IMR-90 (cell line): ENCODE data around the gene PLAAT2.

Experiments used
- BHLHE40 ChIP-seq: fragments of 150-350 bp; IDR thresholded peaks from 2 replicates; pipeline ENCODE4 v1.6.1; 2016; ENCODE audit warnings: mild to moderate bottlenecking, low read depth, low read length
- CEBPB ChIP-seq: IDR thresholded peaks from 2 replicates; pipeline ENCODE4 v1.6.1; 2012; ENCODE audit warnings: low read depth, low read length, improper control_type of control experiment
- CHD1 ChIP-seq: IDR thresholded peaks from 2 replicates; pipeline ENCODE4 v1.6.1; 2012; ENCODE audit warnings: low read depth, low read length, improper control_type of control experiment
- MAZ ChIP-seq: IDR thresholded peaks from 2 replicates; pipeline ENCODE4 v1.6.1; 2012; ENCODE audit warnings: low read depth, mild to moderate bottlenecking, low read length, improper control_type of control experiment, moderate library complexity, borderline replicate concordance
- POLR2A ChIP-seq: IDR thresholded peaks from 2 replicates; pipeline ENCODE4 v1.6.1; 2012; ENCODE audit warnings: mild to moderate bottlenecking, low read depth, low read length
- RAD21 ChIP-seq: IDR thresholded peaks from 2 replicates; pipeline ENCODE4 v1.6.1; 2012; ENCODE audit warnings: low read length, improper control_type of control experiment
- RFX5 ChIP-seq: IDR thresholded peaks from 2 replicates; pipeline ENCODE4 v1.8.0; 2012; ENCODE audit warnings: low read depth, mild to moderate bottlenecking, low read length, moderate library complexity
- SMC3 ChIP-seq: fragments of 150-350 bp; IDR thresholded peaks from 2 replicates; pipeline ENCODE4 v1.6.1; 2016; ENCODE audit warnings: low read depth, mild to moderate bottlenecking, antibody characterized with exemption, low read length, moderate library complexity
- TF ChIP-seq, protein P1 (sequence below): conservative IDR thresholded peaks from 2 replicates; pipeline ENCODE4 v1.5.1; 2012; ENCODE audit warnings: mild to moderate bottlenecking, low read depth, low read length, improper control_type of control experiment
- TF ChIP-seq, protein P2 (sequence below): fragments of 150-350 bp; IDR thresholded peaks from 2 replicates; pipeline ENCODE4 v1.6.1; 2017; ENCODE audit warnings: mild to moderate bottlenecking, antibody characterized with exemption, low read length, low read depth

DNA sequence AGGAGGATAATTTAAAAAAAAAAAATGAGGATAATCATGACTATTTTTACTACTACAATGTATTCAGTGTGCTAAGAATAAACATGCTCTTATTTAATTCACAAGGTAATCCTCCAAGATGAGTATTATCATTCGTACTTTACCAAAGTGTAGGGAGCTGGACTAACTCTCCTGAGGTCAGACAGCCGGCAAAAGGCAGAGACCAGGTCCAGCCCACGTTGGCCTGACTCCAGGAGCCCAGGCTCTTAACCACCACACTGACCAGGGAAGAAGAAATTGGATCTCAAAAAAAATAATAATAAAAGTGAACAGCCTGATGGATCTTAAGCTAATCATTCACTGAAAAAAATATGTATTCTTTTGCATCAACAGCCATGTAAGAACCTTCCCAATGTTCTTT is 25.8 kb upstream of the PLAAT2 start:
- TF ChIP-seq, protein P1, sequence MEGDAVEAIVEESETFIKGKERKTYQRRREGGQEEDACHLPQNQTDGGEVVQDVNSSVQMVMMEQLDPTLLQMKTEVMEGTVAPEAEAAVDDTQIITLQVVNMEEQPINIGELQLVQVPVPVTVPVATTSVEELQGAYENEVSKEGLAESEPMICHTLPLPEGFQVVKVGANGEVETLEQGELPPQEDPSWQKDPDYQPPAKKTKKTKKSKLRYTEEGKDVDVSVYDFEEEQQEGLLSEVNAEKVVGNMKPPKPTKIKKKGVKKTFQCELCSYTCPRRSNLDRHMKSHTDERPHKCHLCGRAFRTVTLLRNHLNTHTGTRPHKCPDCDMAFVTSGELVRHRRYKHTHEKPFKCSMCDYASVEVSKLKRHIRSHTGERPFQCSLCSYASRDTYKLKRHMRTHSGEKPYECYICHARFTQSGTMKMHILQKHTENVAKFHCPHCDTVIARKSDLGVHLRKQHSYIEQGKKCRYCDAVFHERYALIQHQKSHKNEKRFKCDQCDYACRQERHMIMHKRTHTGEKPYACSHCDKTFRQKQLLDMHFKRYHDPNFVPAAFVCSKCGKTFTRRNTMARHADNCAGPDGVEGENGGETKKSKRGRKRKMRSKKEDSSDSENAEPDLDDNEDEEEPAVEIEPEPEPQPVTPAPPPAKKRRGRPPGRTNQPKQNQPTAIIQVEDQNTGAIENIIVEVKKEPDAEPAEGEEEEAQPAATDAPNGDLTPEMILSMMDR, result no peak
- no peak for TF ChIP-seq RFX5
- TF ChIP-seq MAZ, result no peak
- TF ChIP-seq POLR2A, result no peak
- no peak for TF ChIP-seq SMC3
- TF ChIP-seq BHLHE40, result no peak
- TF ChIP-seq CEBPB, result no peak
- TF ChIP-seq, protein P2, sequence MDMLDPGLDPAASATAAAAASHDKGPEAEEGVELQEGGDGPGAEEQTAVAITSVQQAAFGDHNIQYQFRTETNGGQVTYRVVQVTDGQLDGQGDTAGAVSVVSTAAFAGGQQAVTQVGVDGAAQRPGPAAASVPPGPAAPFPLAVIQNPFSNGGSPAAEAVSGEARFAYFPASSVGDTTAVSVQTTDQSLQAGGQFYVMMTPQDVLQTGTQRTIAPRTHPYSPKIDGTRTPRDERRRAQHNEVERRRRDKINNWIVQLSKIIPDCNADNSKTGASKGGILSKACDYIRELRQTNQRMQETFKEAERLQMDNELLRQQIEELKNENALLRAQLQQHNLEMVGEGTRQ, result no peak
- TF ChIP-seq CHD1, result no peak
- TF ChIP-seq RAD21, result no peak
